HUDEP-2 (cell line): ENCODE results near the gene PF4V1.

Source experiments
- DNase-seq, 76 experiments: peaks; one replicate each; lab custom pipeline; 2025; ENCODE audit not compliant: unreplicated experiment in 76 of 76; lab: John Stamatoyannopoulos, UW

Gene PF4V1

GRCh38 chr4:73844806-73845205 is 8.3 kb upstream of the PF4V1 start:
- no peak for DNase-seq

DNA sequence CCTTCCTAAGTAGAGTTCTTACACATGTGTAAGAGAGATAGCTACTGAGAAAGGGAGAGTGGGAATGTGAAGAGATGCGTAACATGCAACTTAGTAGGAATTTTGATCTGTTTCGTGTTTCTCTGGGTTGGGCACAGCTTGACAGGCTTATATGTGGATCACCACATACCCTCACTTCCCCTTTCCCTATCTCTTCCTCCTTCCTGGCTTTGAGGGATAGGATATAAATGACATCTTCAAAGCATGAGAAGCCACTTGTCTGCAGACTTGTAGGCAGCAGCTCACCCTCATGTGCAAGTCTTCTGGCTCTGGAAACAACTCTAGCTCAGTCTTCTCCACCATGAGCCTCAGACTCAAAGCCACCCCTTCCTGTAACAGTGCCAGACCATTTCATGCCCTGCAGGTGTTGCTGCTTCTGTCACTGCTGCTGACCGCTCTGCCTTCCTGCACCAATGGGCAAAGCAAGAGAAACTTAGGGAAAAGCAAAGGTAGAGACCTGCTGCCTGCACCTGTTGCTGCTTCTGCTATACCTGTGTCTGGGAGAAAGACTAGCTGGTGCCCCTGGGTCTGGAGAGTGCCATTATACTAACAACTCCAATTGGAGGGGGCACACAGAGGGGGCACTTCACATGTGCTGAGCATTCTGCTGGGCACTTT is 5.4 kb upstream of the PF4V1 start:
- no peak for DNase-seq

DNA sequence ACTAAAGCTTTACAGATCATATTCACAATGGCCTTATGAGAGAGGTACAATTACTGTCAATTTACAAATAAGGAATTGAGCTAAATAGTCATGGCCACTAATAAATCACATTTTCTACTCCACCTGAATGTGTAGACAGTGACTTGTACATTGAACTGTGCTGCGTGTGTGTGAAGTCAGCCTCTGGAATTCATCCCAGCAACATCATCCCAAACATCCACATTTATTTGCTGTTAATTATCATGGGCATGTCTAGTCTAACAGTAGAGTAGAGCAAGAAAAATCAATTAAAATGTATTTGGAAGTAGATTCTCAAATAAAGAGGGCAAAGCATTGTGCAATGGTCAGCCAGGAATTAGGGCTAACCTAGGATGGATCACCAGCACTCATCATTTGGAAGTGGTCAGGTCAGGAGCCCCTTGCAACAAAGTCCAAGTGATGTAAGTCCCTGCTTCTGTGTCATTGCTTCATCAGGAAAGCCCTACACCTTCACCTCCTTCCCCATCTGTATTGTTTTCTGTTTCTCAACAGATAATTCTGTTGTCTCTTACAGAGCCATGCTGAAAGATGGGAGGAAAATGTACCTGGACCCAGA is 4.8 kb upstream of the PF4V1 start:
- DNase-seq, result no peak

GRCh38 chr4:73850261-73850970 is 2.7 kb upstream of the PF4V1 start:
- no peak for DNase-seq

GRCh38 chr4:73851293-73851692 is 1.8 kb upstream of the PF4V1 start:
- no peak for DNase-seq

GRCh38 chr4:73852771-73853170 is 325 bp upstream of the PF4V1 start:
- DNase-seq, result no peak

DNA sequence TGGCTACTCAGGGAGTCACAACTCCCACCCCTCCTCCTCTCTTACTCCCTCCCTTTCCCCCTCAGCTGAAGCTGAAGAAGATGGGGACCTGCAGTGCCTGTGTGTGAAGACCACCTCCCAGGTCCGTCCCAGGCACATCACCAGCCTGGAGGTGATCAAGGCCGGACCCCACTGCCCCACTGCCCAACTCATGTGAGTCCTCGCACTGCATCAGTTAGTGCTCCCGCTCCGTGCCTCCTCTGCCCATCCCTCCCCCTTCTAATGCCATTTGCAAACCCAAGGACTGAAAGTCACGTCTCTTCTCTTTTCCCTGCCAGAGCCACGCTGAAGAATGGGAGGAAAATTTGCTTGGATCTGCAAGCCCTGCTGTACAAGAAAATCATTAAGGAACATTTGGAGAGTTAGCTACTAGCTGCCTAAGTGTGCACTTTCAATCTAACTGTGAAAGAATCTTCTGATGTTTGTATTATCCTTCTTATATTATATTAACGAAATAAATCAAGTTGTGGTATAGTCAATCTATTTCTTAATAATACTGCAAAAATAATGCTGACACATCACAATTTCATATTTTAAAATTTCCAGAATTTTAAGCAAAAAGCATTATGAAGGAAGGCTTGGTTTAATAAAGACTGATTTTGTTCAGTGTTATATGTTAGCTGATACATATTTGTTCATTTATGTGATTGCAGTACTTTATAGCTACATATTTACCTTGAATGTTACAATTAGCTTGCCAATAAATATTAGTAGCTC is 800 bp downstream of the PF4V1 start:
- DNase-seq, result no peak

DNA sequence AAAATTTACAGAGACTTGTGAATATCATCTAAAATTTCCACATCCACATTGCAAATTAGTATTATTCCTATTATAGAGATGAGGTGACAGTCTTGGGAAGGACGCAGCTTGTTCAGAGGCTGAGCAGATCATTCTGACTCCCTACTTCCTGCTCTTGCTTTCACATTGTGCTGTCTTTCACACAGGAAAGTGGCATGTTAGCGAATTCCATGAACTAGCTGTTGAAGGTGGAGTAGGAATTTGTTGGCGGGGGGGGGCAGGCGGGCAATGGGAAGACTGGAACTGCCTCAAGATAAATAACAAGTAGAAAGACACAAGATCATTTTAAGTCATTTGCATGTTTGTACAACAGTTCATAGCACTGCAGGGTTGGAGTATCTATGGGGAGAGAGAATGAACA is 2.3 kb downstream of the PF4V1 start:
- no peak for DNase-seq

GRCh38 chr4:73856518-73856917 is 3.4 kb downstream of the PF4V1 start:
- DNase-seq, result no peak

DNA sequence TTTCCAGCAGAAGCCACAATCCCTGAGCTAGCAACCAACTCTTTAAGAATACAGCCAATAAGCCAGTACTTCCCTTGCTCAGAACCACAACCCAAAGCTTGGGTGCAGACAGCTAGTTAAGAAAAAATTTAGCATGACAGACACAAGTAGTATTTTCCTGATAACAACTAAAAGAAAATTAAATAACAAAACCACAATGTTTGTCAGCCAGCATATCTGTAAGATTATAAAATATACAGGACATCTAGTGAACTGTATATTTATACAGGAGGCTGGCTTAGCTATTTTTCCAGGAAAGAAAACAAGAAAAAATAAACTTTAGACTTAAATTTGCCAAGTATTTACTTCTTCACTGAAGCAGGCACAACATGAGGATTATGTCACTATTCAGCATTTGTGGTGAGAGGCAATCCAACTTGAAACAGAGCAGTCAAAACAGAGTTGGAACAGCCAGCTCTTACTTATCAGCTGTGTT is 6.6 kb downstream of the PF4V1 start:
- no peak for DNase-seq

GRCh38 chr4:73860181-73860580 is 7.1 kb downstream of the PF4V1 start:
- no peak for DNase-seq

DNA sequence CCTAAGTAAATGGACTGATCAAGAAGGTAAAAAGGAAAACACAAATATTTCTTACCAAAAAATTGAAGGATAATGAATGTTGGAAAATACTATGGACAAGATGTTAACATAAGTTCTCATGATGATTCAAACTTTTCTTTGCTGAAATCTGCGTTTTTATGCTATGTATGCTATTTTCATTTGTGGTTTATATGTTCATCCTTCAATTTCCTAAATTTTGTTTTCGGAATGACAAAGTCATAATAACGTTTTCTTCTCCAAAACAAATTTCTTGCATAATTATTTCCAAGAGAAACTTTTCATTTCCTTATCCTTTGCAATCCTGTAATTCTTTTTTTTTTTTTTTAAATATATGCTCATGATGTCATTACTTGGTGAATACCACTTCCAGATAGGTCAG is 7.8 kb downstream of the PF4V1 start:
- no peak for DNase-seq

- no peak for DNase-seq
These were observed 9.2 kb downstream of the PF4V1 start for GRCh38 chr4:73862322-73862721.

DNA sequence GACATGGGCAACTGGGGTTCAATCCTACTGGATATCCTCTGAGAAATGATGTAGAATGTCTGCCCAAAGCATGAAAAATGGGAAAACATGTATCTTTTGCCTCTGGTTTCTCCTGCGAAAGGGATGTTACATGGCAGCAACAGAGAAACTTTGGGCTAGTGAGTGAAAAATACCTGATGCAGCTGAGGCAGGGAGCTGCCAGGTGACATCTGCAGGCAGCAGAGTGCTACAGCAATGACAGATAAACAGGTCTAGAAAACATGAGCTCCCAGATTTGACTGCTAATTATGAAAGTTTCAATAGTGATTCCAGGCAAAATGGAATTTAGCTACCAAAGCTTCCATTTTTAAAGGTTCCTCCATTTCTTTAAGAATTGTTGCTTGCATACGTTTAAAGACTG is 11.3 kb downstream of the PF4V1 start:
- DNase-seq, result no peak

DNA sequence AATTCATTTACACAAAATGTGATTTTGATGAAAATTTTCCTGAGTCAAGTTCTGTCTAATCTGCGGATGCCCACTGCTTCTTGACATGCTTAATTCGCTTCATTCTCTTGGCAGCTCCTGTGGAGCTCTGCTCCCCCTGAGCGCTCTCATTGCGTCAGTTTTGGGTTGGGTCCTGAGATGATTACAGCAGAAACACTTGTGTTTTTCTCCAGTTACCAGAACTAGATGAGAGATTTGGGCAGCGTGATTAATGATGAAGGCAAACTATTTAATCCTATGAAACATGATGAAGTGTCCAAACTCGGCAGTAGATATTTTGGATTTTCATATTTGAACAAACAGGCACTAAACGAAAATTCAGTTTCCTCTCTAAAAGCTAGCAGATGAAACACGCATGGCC is 11.9 kb downstream of the PF4V1 start:
- no peak for DNase-seq

- DNase-seq, result no peak
These were observed 12.5 kb downstream of the PF4V1 start for GRCh38 chr4:73865431-73866096.

- DNase-seq, result no peak
These were observed 13.2 kb downstream of the PF4V1 start for GRCh38 chr4:73866246-73866645.

GRCh38 chr4:73867783-73868182 is 14.7 kb downstream of the PF4V1 start:
- DNase-seq, result no peak

DNA sequence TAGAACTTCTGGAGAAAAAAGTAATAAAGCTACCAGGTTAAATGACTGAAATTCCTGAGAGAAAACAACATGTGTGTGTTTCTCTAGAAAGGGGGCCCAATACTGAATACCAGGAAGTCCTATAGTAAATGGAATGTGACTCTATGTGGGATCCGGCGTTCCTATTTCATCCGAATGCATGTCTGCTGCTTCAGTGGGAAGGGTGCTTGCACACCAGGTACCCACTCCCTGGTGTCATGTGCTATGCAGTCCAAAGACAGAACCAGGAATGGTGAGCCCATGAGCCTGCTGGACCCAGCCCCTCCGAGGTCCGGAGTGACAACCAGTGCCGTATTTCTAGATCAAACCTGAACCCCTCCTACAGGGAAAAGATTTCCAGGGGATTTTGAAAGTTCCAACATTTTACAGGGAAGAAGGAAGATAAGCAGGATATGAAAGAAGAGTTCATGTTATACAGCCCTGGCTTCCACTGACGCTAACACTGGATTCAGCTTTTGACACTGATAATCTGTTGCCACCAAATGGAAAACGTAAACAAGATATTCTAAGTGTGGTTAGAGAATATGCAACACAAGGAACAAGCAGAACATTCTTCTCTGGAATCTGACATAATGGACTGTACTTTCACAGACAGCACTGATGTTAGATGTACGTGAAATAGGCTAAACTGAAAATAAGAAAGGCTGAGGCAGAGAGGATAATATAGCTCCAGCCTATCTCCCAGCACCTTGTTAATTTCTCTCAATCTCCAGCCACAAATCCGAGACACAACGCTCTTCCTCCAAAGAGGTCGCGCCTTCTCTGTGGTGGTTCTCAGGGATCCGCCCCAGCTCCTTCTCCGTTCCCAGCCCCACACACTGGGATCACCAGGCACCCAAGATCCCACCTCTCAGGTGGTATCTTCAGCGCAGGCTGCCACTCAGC is 15.4 kb downstream of the PF4V1 start:
- DNase-seq, result no peak
